SU-DHL-6 (cell line): ENCODE measurements around the gene BMP10.

ENCODE experiments used
- H2AFZ ChIP-seq: fragments of 200-600 bp; sonication (generic); 2 replicates; pipeline ENCODE4 v1.6.1; 2014; ENCODE audit warnings: low read depth, mild to moderate bottlenecking, moderate library complexity, mixed read lengths, antibody characterized with exemption, low read length; ENCODE audit not compliant: severe bottlenecking
- H3F3A ChIP-seq: fragments of 200-600 bp; shearing (Covaris generic); 2 replicates; pipeline ENCODE4 v1.6.0; 2016; ENCODE audit warnings: antibody characterized with exemption, mild to moderate bottlenecking; ENCODE audit not compliant: insufficient read depth
- H3K27ac ChIP-seq: fragments of 200-600 bp; sonication (generic); 2 replicates; pipeline ENCODE4 v1.5.1; 2016; ENCODE audit warnings: low read depth, mild to moderate bottlenecking, low read length, moderate library complexity, mixed read lengths
- H3K27me3 ChIP-seq: fragments of 200-600 bp; sonication (generic), shearing (Covaris generic); 2 replicates; pipeline ENCODE4 v1.6.0; 2014; ENCODE audit warnings: mild to moderate bottlenecking, low read length
- H3K36me3 ChIP-seq: fragments of 200-600 bp; sonication (generic); 2 replicates; pipeline ENCODE4 v1.6.1; 2014; ENCODE audit warnings: mild to moderate bottlenecking, low read length, mixed read lengths
- H3K4me2 ChIP-seq: fragments of 300-600, 200-600 bp; shearing (Covaris generic), sonication (generic); 2 replicates; pipeline ENCODE4 v1.6.0; 2014; ENCODE audit warnings: low read length, low read depth, mild to moderate bottlenecking; ENCODE audit not compliant: poor library complexity, severe bottlenecking
- H3K4me3 ChIP-seq: fragments of 200-600 bp; sonication (generic); 2 replicates; pipeline ENCODE4 v1.5.1; 2014; ENCODE audit warnings: antibody characterized with exemption, low read length, mild to moderate bottlenecking, mixed read lengths; ENCODE audit not compliant: insufficient read depth, poor library complexity, severe bottlenecking
- H3K79me2 ChIP-seq: fragments of 200-600 bp; sonication (generic); 2 replicates; pipeline ENCODE4 v1.6.1; 2014; ENCODE audit warnings: mild to moderate bottlenecking, low read length, moderate library complexity; ENCODE audit not compliant: insufficient read depth
- H3K9ac ChIP-seq: fragments of 200-600 bp; sonication (generic); 2 replicates; pipeline ENCODE4 v1.7.0; 2014; ENCODE audit warnings: mild to moderate bottlenecking, low read length
- H3K9me2 ChIP-seq: fragments of 200-600 bp; sonication (generic); replicated peaks from 2 replicates; pipeline ENCODE4 v1.6.1; 2014; ENCODE audit warnings: low read length; ENCODE audit not compliant: insufficient read depth
- H3K9me3 ChIP-seq: fragments of 200-600 bp; sonication (generic); 2 replicates; pipeline ENCODE4 v1.6.1; 2014; ENCODE audit warnings: low read length, mixed read lengths; ENCODE audit not compliant: insufficient read depth
- H4K20me1 ChIP-seq: fragments of 200-600 bp; sonication (generic); 2 replicates; pipeline ENCODE4 v1.6.1; 2014; ENCODE audit warnings: low read depth, mild to moderate bottlenecking, antibody characterized with exemption, low read length, moderate library complexity, mixed read lengths
- CTCF ChIP-seq: fragments of 200-600 bp; sonication (generic); IDR thresholded peaks from one replicate; pipeline ENCODE4 v1.5.1; 2017; ENCODE audit warnings: antibody characterized with exemption, mild to moderate bottlenecking, low read length, moderate library complexity; ENCODE audit not compliant: insufficient read depth, poor library complexity, severe bottlenecking
- EZH2phosphoT487 ChIP-seq: fragments of 200-600 bp; sonication (generic), shearing (Covaris generic); conservative IDR thresholded peaks from 2 replicates; pipeline ENCODE4 v1.6.1; 2018; ENCODE audit warnings: mild to moderate bottlenecking, antibody characterized with exemption, low read length, moderate library complexity, mixed read lengths

The BMP10 gene

GRCh38 chr2:68863996-68864395 is 7.2 kb downstream of the BMP10 start:
- Histone ChIP-seq H4K20me1 (no peaks in the 10 kb centered on the region), H3K9me3 (no peaks in the 10 kb centered on the region), H3K27me3 (no peaks in the 10 kb centered on the region), H3K4me2 (no peak overlapping the region), H3K4me3 (no peak overlapping the region), H2AFZ (no peak overlapping the region), H3K9me2 (no peaks in the 10 kb centered on the region), H3K79me2 (no peaks in the 10 kb centered on the region), H3K9ac (no peak overlapping the region), H3F3A (no peaks in the 10 kb centered on the region), H3K27ac (no peak overlapping the region), H3K36me3 (no peaks in the 10 kb centered on the region)
- TF ChIP-seq CTCF (no peak), EZH2phosphoT487 (no peak)

- no peaks in the 10 kb centered on the region for H3K27me3 ChIP-seq
- TF ChIP-seq CTCF, result no peak
- no peak for TF ChIP-seq EZH2phosphoT487
These were observed 8.3 kb downstream of the BMP10 start for GRCh38 chr2:68862889-68863288.

GRCh38 chr2:68861330-68861729 is 9.9 kb downstream of the BMP10 start:
- TF ChIP-seq EZH2phosphoT487 (no peak), CTCF (no peak)
- H2AFZ ChIP-seq, result no peak overlapping the region
- H3K4me2 ChIP-seq, result no peak overlapping the region
- H3K4me3 ChIP-seq, result no peak overlapping the region
- H3K27ac ChIP-seq, result no peak overlapping the region
- H3K9me2 ChIP-seq, result no peaks in the 10 kb centered on the region
- no peaks in the 10 kb centered on the region for H3K79me2 ChIP-seq
- no peaks in the 10 kb centered on the region for H3K27me3 ChIP-seq
- H3K9ac ChIP-seq, result no peak overlapping the region
- no peaks in the 10 kb centered on the region for H3F3A ChIP-seq
- no peaks in the 10 kb centered on the region for H3K36me3 ChIP-seq
- no peaks in the 10 kb centered on the region for H3K9me3 ChIP-seq
- H4K20me1 ChIP-seq, result no peaks in the 10 kb centered on the region

More at GRCh38 chr2:68862889-68863288, 8.3 kb downstream of the BMP10 start:
- no peak overlapping the region for H3K4me3 ChIP-seq
- no peaks in the 10 kb centered on the region for H3F3A ChIP-seq
- no peaks in the 10 kb centered on the region for H4K20me1 ChIP-seq
- no peaks in the 10 kb centered on the region for H3K79me2 ChIP-seq
- H3K9me3 ChIP-seq, result no peaks in the 10 kb centered on the region
- H3K9me2 ChIP-seq, result no peaks in the 10 kb centered on the region
- H3K36me3 ChIP-seq, result no peaks in the 10 kb centered on the region
- H3K27ac ChIP-seq, result no peak overlapping the region
- no peak overlapping the region for H3K9ac ChIP-seq
- no peak overlapping the region for H3K4me2 ChIP-seq
- no peak overlapping the region for H2AFZ ChIP-seq

- no peaks in the 10 kb centered on the region for H3K36me3 ChIP-seq
- H3K27ac ChIP-seq, result no peak overlapping the region
- no peak overlapping the region for H3K4me2 ChIP-seq
- H3K4me3 ChIP-seq, result no peak overlapping the region
- no peak overlapping the region for H2AFZ ChIP-seq
- TF ChIP-seq EZH2phosphoT487 (no peak), CTCF (no peak)
- no peak overlapping the region for H3K9ac ChIP-seq
- no peaks in the 10 kb centered on the region for H3K27me3 ChIP-seq
- H3F3A ChIP-seq, result no peaks in the 10 kb centered on the region
- no peaks in the 10 kb centered on the region for H3K9me2 ChIP-seq
- no peaks in the 10 kb centered on the region for H4K20me1 ChIP-seq
- H3K79me2 ChIP-seq, result no peaks in the 10 kb centered on the region
- no peaks in the 10 kb centered on the region for H3K9me3 ChIP-seq
These were observed 11.1 kb downstream of the BMP10 start for GRCh38 chr2:68860111-68860510.
